ENCODE measurements around the gene VSNL1. TPM values are rescaled to one million over a fixed set of nuclear protein-coding genes. Genes with fewer than 3 reads are reported as not detected.

The VSNL1 gene
- total and polyA plus RNA-seq, 11 donors = 2.6 to 26.3 (median 19.3) TPM

- DNase-seq = peak; percentile 83 to 94 (median 89)
- peak; percentile 99 to 100 (median 99) for ATAC-seq
- Histone ChIP-seq H3K36me3 (no peaks in the 10 kb centered on the region), H3K27ac (peak within 1 kb of the TSS; percentile 72 to 92 (median 84)), H3K27me3 (peaks cover 0 to 21% (median 0%) of the 10 kb centered on the region in 9 donors), H3K9me3 (no peaks in the 10 kb centered on the region), H3K4me1 (peaks cover 0 to 14% (median 0%) of the 10 kb centered on the region in 12 donors), H3K4me3 (peak within 1 kb of the TSS in 11 of 12 donors; percentile 35 to 56 (median 48))
- intact Hi-C loops (cut with DNase I) = loop anchor here in 1 of 10 donors (2.0 kb wide), 1 partner anchor 20 kb away; no protein-coding TSS in a partner anchor
- 2 to 4% (median 3%) methylated on average over 29 to 38 of the region's 38 CpGs for WGBS, 4 donors
- peak in 1 of 2 donors; percentile 31 for TF ChIP-seq POLR2A (IDR thresholded peaks at IDR 0.05)
- no peak for TF ChIP-seq CTCF (IDR thresholded peaks at IDR 0.05)
Measured at GRCh38 chr2:17518212-17519154, 22.0 kb upstream of the VSNL1 start, which contains the start of gene RAD51AP2. RAD51AP2 (minus strand) TSS chr2:17518440; CDS start chr2:17518415, 25 bp downstream.

GRCh38 chr2:17519486-17519885 is 21.0 kb upstream of the VSNL1 start:
- H3K27me3 ChIP-seq = peaks cover 0 to 21% (median 0%) of the 10 kb centered on the region in 9 donors
- H3K4me1 ChIP-seq = peaks cover 0 to 14% (median 0%) of the 10 kb centered on the region in 12 donors
- no peak for ATAC-seq
- H3K4me3 ChIP-seq = no peak overlapping the region
- TF ChIP-seq CTCF (IDR thresholded peaks at IDR 0.05) (no peak), POLR2A (IDR thresholded peaks at IDR 0.05) (no peak)
- intact Hi-C loops (cut with DNase I) = loop anchor here in 1 of 10 donors (2.0 kb wide), 1 partner anchor 19 kb away; no protein-coding TSS in a partner anchor
- DNase-seq = no peak
- no peaks in the 10 kb centered on the region for H3K36me3 ChIP-seq
- peak overlapping the region in 1 of 12 donors; percentile 79 for H3K27ac ChIP-seq
- H3K9me3 ChIP-seq = no peaks in the 10 kb centered on the region

- DNase-seq (no peak), ATAC-seq (no peak)
- H3K27ac ChIP-seq = no peak overlapping the region
- H3K4me1 ChIP-seq = peaks cover 0 to 14% (median 0%) of the 10 kb centered on the region in 12 donors
- 65 to 82% (median 72%) methylated on average over 2 of the region's 2 CpGs for WGBS, 4 donors
- peaks cover 0 to 21% (median 0%) of the 10 kb centered on the region in 9 donors for H3K27me3 ChIP-seq
- TF ChIP-seq POLR2A (IDR thresholded peaks at IDR 0.05) = no peak
- TF ChIP-seq CTCF (IDR thresholded peaks at IDR 0.05) = no peak
- no peaks in the 10 kb centered on the region for H3K9me3 ChIP-seq
- intact Hi-C loops (cut with DNase I) = loop anchor here in 1 of 10 donors (2.0 kb wide), 1 partner anchor 16 kb away; no protein-coding TSS in a partner anchor
- no peaks in the 10 kb centered on the region for H3K36me3 ChIP-seq
- no peak overlapping the region for H3K4me3 ChIP-seq
Measured at GRCh38 chr2:17520761-17521160, 19.7 kb upstream of the VSNL1 start.

- DNase-seq (no peak), ATAC-seq (no peak)
- H3K36me3 ChIP-seq = no peaks in the 10 kb centered on the region
- no peaks in the 10 kb centered on the region for H3K9me3 ChIP-seq
- H3K4me3 ChIP-seq = no peak overlapping the region
- H3K27me3 ChIP-seq = peaks cover 0 to 21% (median 0%) of the 10 kb centered on the region in 9 donors
- H3K4me1 ChIP-seq = peaks cover 0 to 14% (median 0%) of the 10 kb centered on the region in 12 donors
- intact Hi-C loops (cut with DNase I) = loop anchor here in 1 of 10 donors (2.0 kb wide), 1 partner anchor 15 kb away; no protein-coding TSS in a partner anchor
- 86 to 95% (median 88%) methylated on average over 2 of the region's 2 CpGs for WGBS, 4 donors
- TF ChIP-seq CTCF (IDR thresholded peaks at IDR 0.05) (no peak), POLR2A (IDR thresholded peaks at IDR 0.05) (no peak)
- H3K27ac ChIP-seq = no peak overlapping the region
Measured at GRCh38 chr2:17521621-17522020, 18.9 kb upstream of the VSNL1 start.
